Body of pancreas (tissue), 4 donors: Measurements from ENCODE around the gene AGAP1. TPM values are rescaled to one million over a fixed set of nuclear protein-coding genes. Genes with fewer than 3 reads are reported as not detected.

Source experiments
- ATAC-seq: fragments of 150-250 bp; one replicate; pipeline ENCODE4 v1.9.1; 2016
- DNase-seq, 4 donors: peaks; one replicate each; pipeline ENCODE4 v3.0.0-alpha.2; 2019
- H3K27ac ChIP-seq, 4 donors: fragments of 200-600 bp; sonication (generic); 1 replicate in 3 of 4; 2 replicates in 1 of 4; pipeline versions ENCODE4 v1.5.1 to v1.6.1; 2016 to 2019; ENCODE audit warnings: mild to moderate bottlenecking in 1 of 4, mixed read lengths in 1 of 4, moderate library complexity in 1 of 4
- H3K27me3 ChIP-seq, 2 donors: fragments of 200-600 bp; sonication (generic); one replicate each; pipeline ENCODE4 v1.6.0; 2016; ENCODE audit warnings: mild to moderate bottlenecking in 1 of 2
- H3K36me3 ChIP-seq, 2 donors: fragments of 200-600 bp; sonication (generic); replicated peaks in 1 of 2; 2 replicates each; pipeline ENCODE4 v1.5.1; 2016; ENCODE audit warnings: low read depth in 2 of 2; ENCODE audit not compliant: insufficient read depth in 1 of 2
- H3K4me1 ChIP-seq: fragments of 200-600 bp; sonication (generic); one replicate; pipeline ENCODE4 v1.6.0; 2016
- H3K4me3 ChIP-seq, 2 donors: fragments of 200-600 bp; sonication (generic); 1 replicate in 1 of 2; 2 replicates in 1 of 2; pipeline ENCODE4 v1.5.1; 2016 to 2019
- H3K9me3 ChIP-seq, 3 donors: fragments of 200-600 bp; sonication (generic); 1 replicate in 2 of 3; 2 replicates in 1 of 3; pipeline ENCODE4 v1.5.1; 2016
- CTCF ChIP-seq, 7 experiments: fragments of 450-650 bp in 4 of 7; fragments of 200-600 bp in 3 of 7; sonication (generic) in 3 of 7; IDR thresholded peaks; one replicate each; pipeline ENCODE4 v1.5.1; 2016 to 2019; ENCODE audit warnings: antibody characterized with exemption in 7 of 7
- POLR2A ChIP-seq, 3 donors: fragments of 450-650 bp; IDR thresholded peaks; one replicate each; pipeline ENCODE4 v1.6.1; 2016; ENCODE audit warnings: antibody characterized with exemption in 3 of 3, mild to moderate bottlenecking in 2 of 3
- WGBS, 2 donors: methylation state at CpG; one replicate each; pipeline ENCODE4 v1.1.5; 2017; 5-methylcytosine and 5-hydroxymethylcytosine counted together
- intact Hi-C: fragments of 100-400 bp; cut with DNase I; formaldehyde crosslinking; loops from one replicate; pipeline ENCODE4 v1.15.1; 2023
- total RNA-seq, 2 donors: library from RNA; depleted of rRNA; stranded (reverse); fragments of >200 nt; gene quantifications; one replicate each; pipeline ENCODE4 v1.1.0, GENCODE V29; 2016

Gene AGAP1
- total RNA-seq, 2 donors from 2014 or later = 21.3 to 32.6 TPM

- H3K36me3 ChIP-seq = no peaks in the 10 kb centered on the region
- WGBS, 2 donors = 93 to 95% methylated on average over 11 of the region's 11 CpGs
- TF ChIP-seq CTCF (IDR thresholded peaks at IDR 0.05) (no peak), POLR2A (IDR thresholded peaks at IDR 0.05) (no peak)
Measured at GRCh38 chr2:235847576-235847975, 353.7 kb downstream of the AGAP1 start.

GRCh38 chr2:235848055-235848454 is 354.2 kb downstream of the AGAP1 start:
- no peak for TF ChIP-seq CTCF (IDR thresholded peaks at IDR 0.05)
- TF ChIP-seq POLR2A (IDR thresholded peaks at IDR 0.05) = no peak
- intact Hi-C loops = no loop called here
- 92 to 93% methylated on average over 4 of the region's 4 CpGs for WGBS, 2 donors
- no peak for ATAC-seq
- Histone ChIP-seq H3K4me3 (no peak overlapping the region), H3K9me3 (no peaks in the 10 kb centered on the region), H3K27ac (no peak overlapping the region), H3K27me3 (no peaks in the 10 kb centered on the region), H3K36me3 (no peaks in the 10 kb centered on the region), H3K4me1 (no peaks in the 10 kb centered on the region)
- DNase-seq = no peak

More at GRCh38 chr2:235847576-235847975, 353.7 kb downstream of the AGAP1 start:
- DNase-seq (no peak), ATAC-seq (no peak)
- no peaks in the 10 kb centered on the region for H3K9me3 ChIP-seq
- no peaks in the 10 kb centered on the region for H3K4me1 ChIP-seq
- no peak overlapping the region for H3K4me3 ChIP-seq
- intact Hi-C loops = no loop called here
- H3K27me3 ChIP-seq = no peaks in the 10 kb centered on the region
- H3K27ac ChIP-seq = no peak overlapping the region

GRCh38 chr2:235848946-235849345 is 355.1 kb downstream of the AGAP1 start:
- 89 to 93% methylated on average over 7 of the region's 7 CpGs for WGBS, 2 donors
- intact Hi-C loops = no loop called here

GRCh38 chr2:235849489-235849888 is 355.6 kb downstream of the AGAP1 start:
- intact Hi-C loops = no loop called here
- Histone ChIP-seq H3K4me1 (no peaks in the 10 kb centered on the region), H3K27me3 (no peaks in the 10 kb centered on the region), H3K36me3 (no peaks in the 10 kb centered on the region), H3K9me3 (no peaks in the 10 kb centered on the region), H3K4me3 (no peak overlapping the region), H3K27ac (no peak overlapping the region)
- no peak for ATAC-seq
- TF ChIP-seq POLR2A (IDR thresholded peaks at IDR 0.05) = no peak
- no peak for TF ChIP-seq CTCF (IDR thresholded peaks at IDR 0.05)
- 92 to 96% methylated on average over 10 of the region's 10 CpGs for WGBS, 2 donors
- DNase-seq = no peak

More at GRCh38 chr2:235848946-235849345, 355.1 kb downstream of the AGAP1 start:
- Histone ChIP-seq H3K27me3 (no peaks in the 10 kb centered on the region), H3K4me1 (no peaks in the 10 kb centered on the region), H3K27ac (no peak overlapping the region), H3K9me3 (no peaks in the 10 kb centered on the region), H3K36me3 (no peaks in the 10 kb centered on the region), H3K4me3 (no peak overlapping the region)
- no peak for DNase-seq
- TF ChIP-seq CTCF (IDR thresholded peaks at IDR 0.05) (no peak), POLR2A (IDR thresholded peaks at IDR 0.05) (no peak)
- no peak for ATAC-seq

GRCh38 chr2:235850289-235850688 is 356.4 kb downstream of the AGAP1 start:
- no peak for TF ChIP-seq CTCF (IDR thresholded peaks at IDR 0.05)
- no peak for TF ChIP-seq POLR2A (IDR thresholded peaks at IDR 0.05)
- Histone ChIP-seq H3K4me3 (no peak overlapping the region), H3K4me1 (no peaks in the 10 kb centered on the region), H3K27ac (no peak overlapping the region), H3K9me3 (no peaks in the 10 kb centered on the region), H3K27me3 (no peaks in the 10 kb centered on the region), H3K36me3 (no peaks in the 10 kb centered on the region)
- DNase-seq (no peak), ATAC-seq (no peak)
- WGBS, 2 donors = 79 to 82% methylated on average over 5 of the region's 5 CpGs
- intact Hi-C loops = no loop called here
